Pulmonary artery endothelial cell (primary cell): ENCODE data around the gene PACSIN3. TPM values are rescaled to one million over a fixed set of nuclear protein-coding genes. Genes with fewer than 3 reads are reported as not detected.
A peak's percentile ranks its signal among the peaks of the same experiment; 100 is the strongest.

Source experiments
- DNase-seq: peaks from one replicate; pipeline ENCODE4 v3.0.0-alpha.2; 2011; ENCODE audit warnings: low read depth, low spot score
- total RNA-seq: library from RNA; depleted of rRNA; stranded (reverse); fragments of >200 nt; gene quantifications from 2 replicates; pipeline ENCODE4 v1.2.3, GENCODE V29; 2014

PACSIN3 gene
- total RNA-seq, 1 donor from 2014 or later = 13.3 TPM

DNA sequence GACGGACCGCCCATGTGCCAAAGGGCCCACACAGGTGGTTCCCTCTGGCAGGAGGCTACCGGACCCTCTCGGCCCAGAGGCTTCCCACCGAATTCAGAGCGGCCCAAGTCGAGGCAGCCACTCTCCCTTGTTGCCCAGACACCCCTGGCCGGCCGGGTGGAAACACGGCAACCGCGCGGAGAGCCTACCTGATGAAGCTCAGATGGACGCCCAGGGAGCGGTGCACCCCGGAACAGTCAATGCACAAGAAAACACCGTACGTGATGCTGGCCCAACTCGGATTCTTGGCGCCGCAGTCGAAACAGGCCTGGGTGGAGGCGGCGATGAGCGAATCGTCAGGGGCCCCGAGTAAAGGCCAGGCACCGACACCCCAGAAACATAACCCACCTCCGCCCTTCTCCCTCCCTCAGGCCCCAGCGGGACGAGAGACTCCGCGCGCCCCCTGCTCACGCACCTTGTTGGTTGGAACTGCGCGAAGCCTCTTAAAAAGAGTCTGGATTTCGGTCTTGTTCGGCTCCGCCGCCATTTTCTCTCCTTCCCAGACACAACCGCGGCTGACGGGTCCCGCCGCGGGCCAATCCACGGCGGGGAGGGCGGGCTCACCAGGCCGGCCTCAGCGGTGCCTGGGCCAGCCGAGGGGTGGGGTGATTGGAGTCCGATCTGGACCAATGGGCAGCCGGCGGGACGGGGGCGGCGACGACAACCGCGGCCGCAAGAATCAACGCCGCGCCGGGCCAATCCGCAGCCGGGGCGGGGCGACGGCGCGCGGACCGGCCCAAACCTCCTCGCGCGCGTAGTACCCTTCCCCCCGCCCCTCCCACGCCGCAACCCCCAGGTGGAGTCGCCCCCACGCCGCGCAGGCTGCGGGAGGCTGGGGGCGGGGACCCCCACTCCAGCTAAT, 9.7 kb downstream of the PACSIN3 start, which contains the start of gene ARFGAP2:
Gene ARFGAP2, minus strand, starts transcription at position 552 of the 901 bp plus-strand sequence. Its CDS starts 26 bp downstream, at position 526.
- DNase-seq = peak; percentile 88

DNA sequence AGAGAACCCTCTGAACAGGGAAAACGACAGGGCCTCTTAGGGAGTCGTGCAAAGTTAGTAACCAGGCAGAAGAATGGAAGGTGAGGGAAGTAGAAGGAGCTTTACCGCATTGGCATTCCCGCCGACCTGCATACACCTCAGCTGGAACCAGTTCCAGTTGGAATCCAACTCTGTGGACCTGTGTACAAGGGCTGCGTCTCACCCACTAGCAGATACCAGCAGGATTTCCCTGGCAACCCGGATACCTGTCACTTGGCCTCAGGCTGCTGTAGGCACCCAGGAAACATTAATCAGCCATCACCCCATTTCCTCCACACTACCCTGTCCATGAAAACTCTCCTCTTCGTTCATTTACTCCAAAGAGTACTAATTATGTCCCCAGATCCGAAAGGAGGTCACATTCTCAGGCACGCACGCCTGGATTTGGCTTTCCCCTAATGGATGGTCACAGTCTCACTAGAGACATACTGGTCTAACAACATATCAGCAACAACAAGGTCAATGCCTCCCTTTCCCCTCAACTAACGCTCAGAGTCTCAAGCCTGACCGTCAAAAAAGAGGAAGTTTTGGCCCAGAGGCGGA, 10.4 kb downstream of the PACSIN3 start:
- DNase-seq = no peak

DNA sequence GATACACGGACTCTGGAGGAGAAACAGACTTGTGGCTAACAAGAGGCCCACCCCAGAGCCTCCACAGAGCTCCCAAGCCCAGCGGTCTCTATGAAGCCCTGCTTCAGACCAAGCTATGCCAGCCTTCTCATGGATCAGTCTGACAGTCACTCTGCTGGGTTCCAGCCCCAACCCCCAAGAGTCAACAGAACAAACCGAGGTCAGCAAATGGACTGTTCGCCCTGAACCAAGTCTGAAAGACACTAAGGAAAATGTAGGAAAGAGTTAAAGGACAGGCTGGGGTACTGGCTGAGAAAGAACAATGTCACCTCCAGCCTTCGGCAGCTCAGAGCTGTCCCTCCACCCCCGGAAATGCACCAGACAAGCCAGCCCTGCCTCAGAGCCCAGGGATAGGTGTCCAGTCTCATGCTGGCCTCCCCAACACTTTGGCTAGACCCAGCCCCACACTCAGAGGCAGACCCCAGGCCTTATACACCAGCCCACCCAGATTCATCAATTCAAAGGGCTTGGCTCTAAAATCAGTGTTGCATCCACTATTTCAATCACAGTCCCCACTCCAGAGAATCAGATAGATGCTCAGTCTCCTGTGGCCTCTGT, 13.4 kb downstream of the PACSIN3 start:
- DNase-seq = no peak

DNA sequence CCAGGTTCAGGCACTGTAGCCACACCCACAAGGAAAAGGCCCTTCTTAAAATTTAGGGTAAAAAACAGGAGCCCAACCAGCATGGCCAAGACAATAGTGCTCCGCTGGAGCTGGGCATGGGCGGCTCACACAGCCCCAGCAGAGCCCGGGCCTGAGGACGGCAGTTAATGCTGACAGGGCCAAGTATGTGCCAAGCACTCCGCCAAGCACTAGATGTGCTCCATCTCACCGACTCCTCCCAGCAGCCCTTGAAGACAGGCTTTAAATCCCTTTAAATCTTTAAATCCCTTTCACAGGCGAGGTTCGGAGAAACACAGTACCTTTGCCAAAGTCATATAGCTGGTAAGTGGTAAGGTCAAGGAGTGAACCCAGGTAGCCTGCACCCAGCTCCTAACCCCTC, 14.4 kb downstream of the PACSIN3 start:
- DNase-seq = no peak

DNA sequence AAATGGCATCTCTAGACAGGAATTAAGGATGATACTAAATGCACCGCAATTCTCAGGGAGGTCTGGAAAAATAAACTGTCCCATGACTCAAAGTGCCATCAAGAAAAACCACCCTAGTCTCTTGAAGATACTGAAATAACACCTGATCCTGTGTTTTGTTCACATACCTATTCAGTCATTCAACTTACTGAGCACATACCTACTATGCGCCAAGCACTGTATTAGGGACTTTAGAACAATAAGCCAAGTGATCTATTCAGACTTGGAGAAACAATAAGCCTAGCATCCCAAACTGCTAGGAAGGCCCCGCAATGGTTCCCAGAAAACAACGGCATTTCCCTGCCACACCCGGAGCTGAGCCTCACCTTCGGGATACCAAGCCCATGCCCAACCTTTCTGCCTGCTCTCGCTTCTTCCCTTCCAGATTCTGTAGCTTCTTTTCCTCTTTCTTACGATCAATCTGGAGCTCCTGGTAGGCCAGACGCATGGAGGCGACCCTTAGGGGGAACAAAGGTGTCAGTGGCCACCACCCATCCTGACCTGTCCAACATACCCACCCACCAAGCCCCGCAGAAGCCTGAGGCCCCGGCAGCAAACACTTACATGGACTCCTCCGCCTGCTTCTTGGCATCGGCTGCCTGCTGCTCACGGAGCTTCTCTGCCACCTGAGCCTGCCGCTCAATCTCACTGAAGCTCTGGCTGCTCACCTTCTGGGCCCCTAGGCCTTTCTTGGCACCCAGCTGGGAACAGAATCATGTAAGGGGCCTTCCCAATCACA, 15.0 kb downstream of the PACSIN3 start:
- no peak for DNase-seq

DNA sequence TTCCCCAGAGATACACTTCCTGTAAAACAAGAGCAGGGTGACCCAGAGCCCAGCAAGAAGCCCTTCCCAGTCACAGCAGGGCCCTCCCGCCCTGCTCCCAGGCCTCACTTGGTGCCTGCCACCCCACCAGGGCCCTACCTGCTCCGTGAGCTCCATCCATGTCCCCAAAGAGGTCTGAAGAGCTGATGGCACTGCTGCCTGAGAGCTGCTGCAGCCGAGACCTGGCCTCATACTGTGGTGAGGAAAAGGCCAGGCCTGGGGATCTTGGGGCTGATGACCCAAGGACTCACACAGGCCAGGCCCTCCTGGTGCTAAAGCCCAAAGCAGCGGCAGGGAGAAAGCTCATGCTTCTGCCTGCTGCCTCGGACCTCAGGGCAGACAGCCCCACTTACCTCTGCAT, 19.9 kb downstream of the PACSIN3 start:
- DNase-seq = no peak

DNA sequence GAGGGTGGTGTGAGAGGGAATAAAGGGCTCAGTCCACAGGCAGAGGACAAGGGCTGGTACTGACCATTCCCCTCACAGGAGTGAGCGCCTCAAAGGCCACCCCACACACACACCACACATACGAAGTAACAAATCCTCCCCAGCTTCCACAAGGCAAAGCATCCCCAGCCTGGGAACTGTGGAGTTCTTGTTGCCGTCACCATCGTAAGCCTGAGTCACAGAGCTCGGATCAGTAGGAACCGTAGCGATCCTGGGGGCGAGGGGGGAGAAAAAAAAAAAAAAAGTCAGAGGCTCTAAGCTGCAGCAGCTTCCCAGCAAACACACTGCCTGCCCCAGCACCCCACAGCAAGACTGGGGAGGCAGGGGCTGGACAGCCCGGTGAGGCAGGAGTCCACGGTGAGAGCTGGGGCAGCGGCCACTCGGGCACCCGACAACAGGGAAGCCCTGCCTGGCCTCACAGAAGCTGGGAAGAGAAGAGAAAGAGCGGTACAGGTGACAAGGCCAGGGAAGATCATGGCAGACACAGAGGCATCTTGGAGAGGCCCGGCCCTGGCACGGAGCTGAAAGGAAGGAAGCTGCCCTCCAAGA, 20.9 kb downstream of the PACSIN3 start:
- DNase-seq = no peak

DNA sequence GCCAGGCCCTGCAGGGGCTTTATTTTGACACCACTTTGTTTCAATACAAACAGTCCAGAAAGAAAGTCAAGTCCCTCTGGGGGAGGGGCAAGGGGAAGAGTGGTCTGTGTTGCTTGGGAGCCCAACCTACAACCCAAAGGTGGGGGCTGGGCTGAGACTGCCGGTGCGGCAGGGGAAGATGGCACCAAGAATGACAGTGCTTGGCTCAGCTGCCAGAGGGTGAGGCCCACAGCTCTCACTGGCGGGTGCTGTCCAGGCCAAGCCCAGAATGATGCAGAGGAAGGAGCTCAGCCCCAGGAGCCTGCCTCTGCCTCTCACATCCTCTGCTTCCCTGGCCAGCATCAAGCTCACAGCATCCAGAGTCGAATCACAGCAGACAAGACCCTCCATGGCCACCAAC, 21.9 kb downstream of the PACSIN3 start:
- no peak for DNase-seq

DNA sequence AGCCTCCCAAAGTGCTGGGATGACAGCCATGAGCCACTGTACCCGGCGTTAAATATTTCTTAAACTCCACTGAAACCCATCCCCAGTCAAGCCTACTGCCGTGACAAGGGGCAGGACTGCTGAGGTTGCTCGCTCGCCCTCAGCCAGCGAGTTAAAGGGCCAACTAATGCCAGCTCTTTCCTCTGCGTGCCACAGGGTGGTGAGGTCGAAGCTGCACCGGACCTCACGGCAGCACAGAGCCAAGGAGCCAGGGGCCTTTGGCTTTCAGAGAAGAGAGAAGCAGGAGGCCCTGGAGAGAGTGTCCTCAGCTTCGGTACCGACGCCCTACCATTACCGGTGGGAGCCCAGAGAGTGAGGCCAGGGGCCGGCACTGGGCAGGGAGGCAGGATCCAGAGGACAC, 22.3 kb downstream of the PACSIN3 start:
- no peak for DNase-seq

DNA sequence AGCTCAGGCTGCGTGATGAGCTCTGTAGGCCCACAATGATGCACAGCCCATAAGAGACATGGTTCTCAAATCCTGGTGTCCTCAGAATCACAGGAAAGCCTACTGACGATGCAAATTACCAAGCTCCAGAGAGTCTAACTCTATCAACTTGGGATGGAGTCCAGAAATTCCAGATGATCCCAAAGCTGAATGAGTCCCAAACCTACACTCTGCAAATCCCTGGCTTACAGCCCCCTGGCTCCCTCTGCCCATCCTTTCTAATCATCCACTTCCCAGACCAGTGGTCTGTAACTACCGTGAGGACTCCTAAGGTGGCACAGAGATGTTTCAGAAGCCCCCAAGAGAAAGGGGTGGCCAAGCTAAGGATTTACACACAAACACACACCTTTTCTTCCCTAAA, 23.0 kb downstream of the PACSIN3 start:
- no peak for DNase-seq

DNA sequence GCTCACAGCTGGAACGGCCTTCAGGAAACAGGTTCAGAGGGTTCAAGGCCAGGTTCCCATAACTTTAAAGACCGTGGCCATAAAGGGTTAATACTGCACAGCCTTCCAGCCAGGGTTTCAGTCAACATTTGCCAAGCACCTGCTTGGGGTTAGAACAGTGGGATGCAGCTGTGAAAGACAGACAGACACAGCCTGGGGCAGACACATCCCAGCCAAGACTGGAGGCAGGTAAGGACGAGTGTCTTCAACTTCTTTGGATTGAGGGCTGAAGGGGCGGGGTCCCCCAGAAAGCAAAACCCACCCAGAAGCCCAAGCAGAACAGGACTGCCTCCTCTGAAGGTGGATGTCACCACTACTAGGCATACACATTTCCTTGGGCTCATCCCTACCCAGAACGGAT, 23.8 kb downstream of the PACSIN3 start:
- no peak for DNase-seq

DNA sequence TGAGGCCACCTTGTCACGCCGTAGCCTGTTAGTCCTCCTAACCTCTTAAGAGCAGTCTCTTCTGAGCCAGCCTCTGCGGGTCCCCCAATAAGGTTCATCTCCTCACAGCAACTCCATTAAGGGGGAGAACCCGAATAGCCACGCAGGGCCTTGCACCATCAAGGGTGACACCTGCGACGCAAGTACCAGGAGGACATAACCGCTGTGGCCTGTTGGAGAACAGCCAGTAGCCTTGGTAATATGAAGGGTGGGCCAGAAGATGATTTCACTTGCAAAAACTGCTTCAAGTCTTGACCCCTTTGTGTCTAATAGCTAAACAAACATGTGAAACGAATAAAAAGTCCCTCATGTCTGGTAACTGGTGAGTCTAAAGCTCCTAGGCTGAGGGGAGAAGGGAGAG, 24.3 kb downstream of the PACSIN3 start:
- no peak for DNase-seq

DNA sequence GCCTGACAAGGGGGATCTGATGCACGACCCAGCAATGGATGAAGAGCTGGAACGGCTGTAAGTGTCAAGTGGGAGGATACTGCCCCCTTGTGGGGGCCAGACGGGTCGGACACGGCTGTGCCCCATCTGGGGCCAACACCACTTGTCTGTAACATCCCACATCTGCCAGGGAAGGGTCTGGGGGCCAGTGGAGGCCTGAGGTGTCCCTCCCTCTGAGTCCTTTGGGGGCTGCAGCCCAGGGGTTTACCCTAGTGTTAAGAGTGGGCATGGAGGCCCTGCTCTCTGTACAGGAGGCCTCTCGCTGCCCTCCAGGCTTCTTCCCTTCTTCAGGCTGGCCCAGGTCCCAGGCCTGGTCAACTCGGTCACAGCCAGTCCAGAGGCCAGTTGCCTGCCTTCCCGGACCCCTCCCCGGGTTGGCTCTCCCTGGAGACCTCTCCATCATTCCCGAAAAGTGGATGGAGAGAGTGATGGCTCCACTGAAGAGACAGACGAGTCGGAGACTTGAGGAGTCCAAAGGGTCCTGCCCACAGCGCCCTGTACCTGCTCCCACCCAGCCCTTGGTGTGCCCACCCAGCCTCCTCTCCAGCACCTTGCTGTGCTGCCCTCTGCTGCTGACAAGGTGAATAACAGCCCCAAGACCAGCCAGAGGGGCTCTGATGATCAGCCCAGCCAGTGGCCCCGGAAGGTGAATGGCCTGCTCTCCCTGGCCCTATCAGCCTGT, 24.9 kb downstream of the PACSIN3 start:
- DNase-seq = no peak

DNA sequence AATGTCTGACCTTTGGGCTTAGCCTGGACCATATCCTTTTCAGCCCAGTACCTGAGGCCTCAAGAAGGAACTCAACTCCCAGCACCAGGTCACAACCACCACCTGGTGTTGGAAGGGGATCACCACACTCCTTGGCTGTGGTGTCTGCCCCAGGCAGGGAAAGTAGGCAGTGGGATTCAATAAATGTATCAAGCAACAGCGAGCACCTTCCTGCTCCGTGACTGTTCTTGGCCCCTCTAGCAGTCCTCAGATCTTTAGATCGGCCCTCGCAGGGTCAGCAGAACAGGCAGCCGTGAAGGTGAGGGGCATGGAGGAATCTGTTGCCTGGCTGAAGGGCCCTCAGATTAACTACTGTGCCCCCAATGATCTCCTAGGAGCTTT, 25.5 kb downstream of the PACSIN3 start:
- no peak for DNase-seq

DNA sequence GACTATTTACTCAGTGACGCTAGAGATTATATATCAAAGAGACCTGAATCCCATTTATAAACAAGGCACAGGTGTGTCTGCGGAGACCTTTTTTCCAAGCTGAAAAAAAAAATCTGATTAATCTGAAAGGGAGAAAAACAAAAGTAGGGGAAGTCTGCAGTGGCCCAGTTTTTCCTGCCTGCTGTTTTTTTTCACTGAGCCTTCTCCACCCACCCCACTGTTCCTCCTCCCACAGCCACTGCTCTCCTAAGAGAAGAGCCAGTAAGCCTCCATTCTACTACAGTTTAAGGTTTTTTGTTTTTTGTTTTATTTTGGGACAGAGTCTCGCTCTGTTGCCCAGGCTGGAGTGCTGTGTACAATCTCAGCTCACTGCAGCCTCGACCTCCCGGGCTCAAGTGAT, 28.0 kb downstream of the PACSIN3 start:
- DNase-seq = no peak

DNA sequence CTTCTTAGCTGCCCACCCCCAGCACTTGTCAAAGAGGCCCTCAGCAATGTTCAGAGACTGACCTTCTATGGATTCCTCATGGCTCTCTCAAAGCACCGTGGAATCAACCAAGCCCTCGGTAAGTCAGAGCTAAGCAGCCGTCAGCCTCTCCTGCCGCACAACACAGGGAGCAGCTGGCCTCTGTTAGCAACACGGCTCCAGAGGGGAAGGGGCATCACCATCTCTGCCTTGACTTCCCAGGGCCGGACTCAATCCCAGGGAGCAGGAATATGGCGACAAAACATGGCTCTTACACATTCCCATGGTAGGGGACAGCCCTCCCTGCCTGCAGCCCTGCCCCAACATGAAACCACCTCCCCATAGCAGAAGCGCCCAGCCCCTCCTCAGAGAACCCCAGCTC, 28.4 kb downstream of the PACSIN3 start:
- DNase-seq = no peak

DNA sequence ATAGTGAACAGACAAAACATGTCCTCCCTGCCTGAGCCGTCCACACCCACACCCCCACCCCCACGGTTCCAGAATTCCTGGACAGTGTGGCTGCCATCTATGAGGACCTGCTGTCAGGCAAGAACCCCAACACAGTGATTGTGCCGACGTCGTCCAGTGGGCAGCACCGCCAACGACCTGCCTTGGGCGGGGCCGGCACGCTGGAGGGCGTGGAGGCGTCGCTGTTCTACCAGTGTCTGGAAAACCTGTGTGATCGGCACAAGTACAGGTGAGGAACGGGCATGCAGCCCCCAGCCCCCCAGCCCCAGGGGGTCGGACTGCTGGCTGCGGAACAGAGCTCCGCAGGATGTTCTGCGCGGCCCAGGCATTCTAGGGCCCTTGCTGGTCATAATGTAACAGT, 29.3 kb downstream of the PACSIN3 start:
- no peak for DNase-seq

DNA sequence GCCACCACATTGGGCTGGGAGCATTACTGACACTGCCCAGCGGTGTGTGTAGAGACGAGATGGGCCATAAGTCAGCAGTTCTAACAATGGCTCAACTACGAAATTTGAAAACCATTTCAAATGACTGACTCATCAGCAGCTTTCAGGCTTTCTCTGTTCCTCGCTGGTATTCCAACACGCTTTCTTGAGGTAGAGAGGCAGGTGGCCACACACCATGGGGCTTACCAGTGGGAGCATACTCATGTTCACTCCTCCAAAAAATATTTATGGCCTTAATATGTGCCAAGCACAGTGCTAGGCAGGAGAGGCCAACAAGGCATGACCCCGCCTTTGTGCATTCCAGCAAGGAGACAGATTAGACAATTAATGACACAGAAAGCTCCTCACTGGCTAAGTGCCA, 29.9 kb downstream of the PACSIN3 start:
- DNase-seq = no peak

DNA sequence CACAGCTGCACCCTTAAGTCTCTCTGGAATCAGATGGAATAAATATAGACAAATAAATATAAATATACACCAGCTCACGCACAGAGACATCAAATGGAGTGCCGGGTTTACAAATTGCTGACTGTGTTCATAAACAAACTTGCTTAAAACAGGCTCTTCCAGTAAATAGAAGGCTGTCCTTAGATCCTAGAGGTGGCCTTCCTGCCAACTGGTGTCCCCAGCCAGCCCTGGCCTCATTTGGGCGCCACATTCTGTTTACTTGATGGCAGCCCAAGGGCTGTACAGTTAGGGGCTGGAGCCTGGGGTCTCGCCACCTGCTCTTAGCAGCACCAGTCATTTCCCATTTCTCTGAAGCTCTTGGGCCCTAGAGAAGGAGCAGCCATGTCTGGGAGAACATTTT, 30.4 kb downstream of the PACSIN3 start:
- no peak for DNase-seq

DNA sequence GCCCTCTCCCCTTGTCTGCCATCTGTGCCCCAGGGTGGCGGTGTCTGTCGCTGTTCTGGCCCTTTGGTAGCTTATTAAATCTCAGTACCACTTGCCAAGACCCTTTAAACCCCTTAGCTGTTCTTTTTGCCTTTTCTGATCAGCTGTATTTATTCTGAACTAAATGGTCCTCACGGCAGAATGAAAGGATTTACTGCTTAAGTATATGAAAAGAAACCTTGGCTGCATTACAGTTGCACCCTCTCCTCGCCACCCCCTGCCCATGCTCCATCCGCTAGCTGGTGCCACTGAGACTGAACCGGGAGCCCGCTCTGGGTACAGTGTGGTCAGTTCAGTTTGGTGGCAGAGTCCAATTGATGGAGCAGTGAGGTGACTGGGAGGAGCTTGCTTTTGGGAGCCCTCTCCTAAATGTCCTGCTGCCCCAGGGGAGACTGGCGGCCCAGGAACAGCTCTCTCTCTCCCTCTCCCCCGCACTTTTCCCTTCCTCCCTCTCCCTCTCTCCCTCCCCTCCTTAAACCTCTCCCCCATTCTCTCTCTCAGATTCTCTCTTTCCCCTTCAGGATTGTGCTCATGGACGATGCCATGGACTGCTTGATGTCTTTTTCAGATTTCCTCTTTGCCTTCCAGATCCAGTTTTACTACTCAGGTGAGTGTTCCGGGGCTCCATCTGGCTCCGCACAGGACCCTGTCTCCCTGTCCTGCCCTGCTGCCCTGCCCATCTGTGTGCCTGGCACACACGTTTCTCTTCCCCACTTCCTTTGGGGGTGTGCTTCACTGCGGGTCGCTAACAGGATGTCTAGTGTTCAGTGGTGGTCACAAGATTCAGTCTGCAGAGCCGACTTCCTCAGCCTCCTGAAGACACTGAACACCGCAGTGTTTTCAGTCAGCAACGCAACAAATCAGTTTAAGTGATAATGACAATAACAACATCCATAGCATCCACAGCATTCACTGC, 31.3 kb downstream of the PACSIN3 start:
- DNase-seq = no peak
